Omental fat pad (tissue), 4 donors: ENCODE results near the gene CCL1. TPM values are rescaled to one million over a fixed set of nuclear protein-coding genes. Genes with fewer than 3 reads are reported as not detected.

Experiments
- ATAC-seq: fragments of 150-250 bp; one replicate; pipeline ENCODE4 v1.9.1; 2016; ENCODE audit warnings: mild to moderate bottlenecking, moderate library complexity; ENCODE audit not compliant: low FRiP score
- DNase-seq: peaks from one replicate; pipeline ENCODE4 v3.0.0-alpha.2; 2019; ENCODE audit warnings: low spot score
- CTCF ChIP-seq, 3 donors: fragments of 450-650 bp; IDR thresholded peaks; one replicate each; pipeline ENCODE4 v1.5.1; 2016 to 2017; ENCODE audit warnings: antibody characterized with exemption in 3 of 3, mild to moderate bottlenecking in 3 of 3, moderate library complexity in 2 of 3
- total RNA-seq, 4 donors: library from RNA; depleted of rRNA; stranded (reverse); fragments of >200 nt; gene quantifications; one replicate each; pipeline ENCODE4 v1.1.0, GENCODE V29; 2016

Gene CCL1
- total RNA-seq, 4 donors from 2014 or later: not detected

GRCh38 chr17:34374457-34374856 is 11.4 kb upstream of the CCL1 start:
- no peak for TF ChIP-seq CTCF (IDR thresholded peaks at IDR 0.05)
- ATAC-seq: no peak
- no peak for DNase-seq

DNA sequence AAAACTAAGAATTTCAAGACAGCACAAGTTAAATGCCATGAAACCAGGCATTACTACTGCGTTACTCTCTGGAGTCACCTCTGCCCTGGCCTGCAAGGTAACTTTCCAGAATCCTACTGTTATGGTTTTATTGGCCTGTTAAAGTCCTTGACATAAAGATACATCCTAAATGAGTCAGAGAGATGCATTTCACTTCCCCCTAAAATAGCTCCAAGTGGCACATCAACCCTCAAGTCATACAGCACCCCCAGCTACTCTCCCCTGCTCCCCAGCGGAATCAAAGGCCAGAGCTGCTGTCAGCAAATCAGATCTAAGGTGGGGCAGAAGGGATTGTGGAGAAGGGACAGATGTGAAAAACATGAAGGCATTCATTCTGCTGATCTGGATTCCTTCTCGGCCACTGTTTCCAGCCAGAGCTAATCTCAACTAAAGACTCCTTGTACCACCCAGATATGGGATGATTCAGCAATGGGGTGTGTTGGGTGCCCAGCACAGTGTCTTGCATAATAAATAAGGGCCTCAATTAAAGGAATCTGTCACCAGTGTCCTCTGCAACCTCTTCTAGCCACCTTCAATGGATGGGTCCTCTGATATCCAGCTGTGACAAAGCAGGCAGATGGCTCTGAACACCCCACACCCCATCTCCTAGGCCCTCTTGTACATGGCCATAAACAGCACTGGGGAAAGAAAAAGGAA is 8.5 kb upstream of the CCL1 start:
- TF ChIP-seq CTCF (IDR thresholded peaks at IDR 0.05): no peak
- DNase-seq: no peak
- no peak for ATAC-seq

DNA sequence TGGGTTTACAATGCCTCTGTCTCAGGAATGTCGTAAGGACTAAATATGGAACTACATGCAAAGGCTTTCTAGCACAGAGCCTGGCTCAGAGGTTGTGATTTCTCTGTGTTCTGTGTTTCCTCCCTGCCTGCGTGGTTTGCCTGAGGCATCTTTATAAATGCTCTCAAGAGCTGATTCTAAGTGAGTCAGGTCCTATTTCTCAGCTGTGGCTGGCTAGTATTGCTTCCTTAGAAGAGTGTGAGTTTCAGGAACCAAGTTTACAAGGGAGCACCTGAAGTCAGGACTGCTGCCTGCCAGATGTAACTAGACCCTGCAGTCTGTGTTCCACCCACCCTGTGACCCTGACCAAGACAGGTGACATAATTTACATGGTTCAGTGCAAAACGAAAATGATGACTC is 8.0 kb upstream of the CCL1 start:
- ATAC-seq (no peak), DNase-seq (no peak)
- no peak for TF ChIP-seq CTCF (IDR thresholded peaks at IDR 0.05)

DNA sequence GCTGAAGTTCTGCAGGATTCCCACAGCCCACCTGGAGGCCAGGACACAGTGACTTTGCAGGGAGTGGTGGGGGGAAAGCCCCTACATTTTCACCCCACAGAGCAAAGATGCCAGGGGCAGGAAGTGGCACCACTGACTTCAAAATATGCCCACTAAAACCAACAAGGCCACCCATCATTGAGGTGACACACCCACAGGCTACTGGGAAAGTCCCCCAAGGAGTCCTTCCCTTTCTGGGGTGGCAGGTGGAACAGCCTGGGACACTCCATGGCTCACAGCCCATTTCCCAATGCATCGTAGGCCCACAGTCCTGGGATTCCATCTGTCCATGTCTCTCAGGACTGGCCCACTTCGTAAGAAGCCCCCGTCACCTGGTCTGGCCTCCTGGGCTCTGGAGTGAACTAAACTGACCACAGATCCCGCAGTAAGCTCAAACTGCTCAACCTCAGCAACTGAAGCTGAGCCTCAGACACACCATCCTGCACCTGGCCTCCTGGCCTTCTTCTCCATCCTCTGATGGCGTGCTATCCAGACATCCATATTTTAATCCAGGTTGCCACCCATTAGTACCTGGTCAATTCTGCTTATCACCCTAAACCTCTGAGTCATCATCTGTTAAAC is 7.5 kb upstream of the CCL1 start:
- no peak for ATAC-seq
- no peak for TF ChIP-seq CTCF (IDR thresholded peaks at IDR 0.05)
- DNase-seq: no peak

DNA sequence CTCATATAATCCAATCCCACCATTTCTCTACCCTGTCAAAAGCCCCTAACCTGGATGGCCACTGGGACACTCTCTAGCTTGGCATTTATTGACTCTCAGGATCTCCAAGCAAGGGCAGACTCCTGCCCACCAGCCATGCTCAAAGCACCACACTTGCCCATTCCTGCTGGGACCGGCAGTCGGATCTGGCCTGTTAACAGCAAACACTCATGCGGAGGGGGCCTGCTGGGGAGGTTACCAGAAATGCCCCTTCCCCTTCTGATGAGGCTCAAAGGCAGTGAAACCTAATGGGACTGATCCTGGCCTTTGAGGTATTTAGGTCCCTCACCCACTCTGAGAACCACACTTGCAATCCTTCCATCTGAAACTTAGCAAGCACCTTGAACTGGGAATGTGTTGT is 6.5 kb upstream of the CCL1 start:
- no peak for ATAC-seq
- no peak for TF ChIP-seq CTCF (IDR thresholded peaks at IDR 0.05)
- no peak for DNase-seq

GRCh38 chr17:34368946-34369500 is 6.0 kb upstream of the CCL1 start:
- no peak for DNase-seq
- no peak for TF ChIP-seq CTCF (IDR thresholded peaks at IDR 0.05)
- ATAC-seq: no peak
